D721Med (cell line): ENCODE data around the gene CCNY.

Source experiments
- DNase-seq: peaks from one replicate; pipeline ENCODE4 v3.0.0; 2011; ENCODE audit warnings: low spot score; ENCODE audit not compliant: insufficient read length
- FAIRE-seq: peaks from 2 replicates; lab custom pipeline; 2011; peaks lifted over from hg19 to GRCh38; lab: Jason Lieb, UNC
- CTCF ChIP-seq: IDR thresholded peaks from 2 replicates; pipeline ENCODE4 v1.5.1; 2012; ENCODE audit warnings: mild to moderate bottlenecking, control low read depth; ENCODE audit not compliant: insufficient read depth; ENCODE audit errors: missing control alignments

The CCNY gene

DNA sequence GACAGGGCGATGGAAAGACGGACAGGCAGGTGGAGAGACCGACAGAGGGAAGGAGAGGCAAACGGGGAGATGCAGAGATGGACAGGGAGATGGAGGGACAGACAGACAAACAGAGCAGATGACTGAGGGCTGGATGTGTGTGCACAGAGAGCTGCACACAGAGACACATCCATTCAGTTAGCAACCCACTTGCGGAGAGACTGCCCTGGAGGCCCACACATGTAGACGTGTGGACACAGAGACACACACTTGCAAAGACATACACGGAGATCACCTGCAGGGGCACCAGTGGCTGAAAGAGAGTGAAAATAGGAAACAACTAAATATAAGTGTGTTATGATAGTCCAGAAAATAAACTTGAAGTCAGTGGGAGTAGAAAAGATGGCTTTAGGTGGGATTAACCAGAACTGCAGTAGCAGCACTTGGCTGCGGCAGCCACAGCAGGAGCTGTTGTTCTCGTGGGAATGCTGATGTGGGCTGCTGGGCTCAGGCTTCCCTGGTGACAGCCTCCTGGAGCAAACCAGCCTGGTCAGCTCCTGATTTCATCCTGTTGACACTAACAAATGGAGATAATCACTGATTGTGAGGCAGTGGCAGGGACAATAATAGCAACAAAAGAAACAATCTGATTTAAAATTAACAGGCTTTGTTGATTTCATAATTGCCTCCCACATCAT lies 134.1 kb downstream of the CCNY start:
- TF ChIP-seq CTCF = no peak
- FAIRE-seq = no peak
- DNase-seq = no peak

GRCh38 chr10:35470925-35471315 lies 134.6 kb downstream of the CCNY start:
- FAIRE-seq = no peak
- TF ChIP-seq CTCF = no peak
- DNase-seq = no peak

- TF ChIP-seq CTCF = no peak
- FAIRE-seq (no peak), DNase-seq (no peak)
These were observed 135.1 kb downstream of the CCNY start for GRCh38 chr10:35471435-35471834.

- no peak for DNase-seq
- FAIRE-seq = no peak
- TF ChIP-seq CTCF = no peak
These were observed 143.8 kb downstream of the CCNY start for GRCh38 chr10:35480142-35480541.

DNA sequence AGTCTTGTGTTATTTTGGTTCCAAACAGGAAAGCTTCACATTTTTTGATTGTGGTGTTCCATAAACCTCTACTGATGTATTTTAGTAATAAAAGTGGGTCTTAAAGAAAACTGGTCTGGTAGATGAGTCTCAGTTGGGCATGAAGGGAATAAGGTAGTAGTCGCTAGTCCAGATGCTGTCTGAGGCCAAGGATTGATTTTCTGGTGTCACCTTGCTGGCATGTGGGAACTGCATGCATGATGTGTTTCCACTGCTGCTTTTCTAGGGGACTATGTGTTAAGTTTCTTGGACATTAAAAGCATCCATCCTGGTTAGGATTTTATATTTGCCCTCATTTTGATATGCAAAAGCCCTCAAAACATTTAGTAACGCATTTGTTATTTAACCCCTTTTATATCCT lies 145.1 kb downstream of the CCNY start:
- no peak for FAIRE-seq
- no peak for TF ChIP-seq CTCF
- no peak for DNase-seq

- DNase-seq (no peak), FAIRE-seq (no peak)
- TF ChIP-seq CTCF = no peak
These were observed 150.1 kb downstream of the CCNY start for GRCh38 chr10:35486297-35486990.
